Hindlimb muscle (tissue), 1 donor: ENCODE results near the gene LATS2. TPM values are rescaled to one million over a fixed set of nuclear protein-coding genes. Genes with fewer than 3 reads are reported as not detected.
"Not testable (repeated sequence)": the region's sequence is repeated elsewhere in the genome, so short reads cannot be mapped to it uniquely, and the experiment has no call there.

Experiments used
- DNase-seq: peaks from one replicate; pipeline ENCODE4 v3.0.0-alpha.2; 2013
- polyA plus RNA-seq: library from polyadenylated mRNA; unstranded; fragments of 120-200 nt; gene quantifications from one replicate; pipeline ENCODE4 v1.2.1, GENCODE V29; 2013; ENCODE audit not compliant: insufficient read length

The LATS2 gene
- polyA plus RNA-seq, 1 donor: 18.1 TPM

DNA sequence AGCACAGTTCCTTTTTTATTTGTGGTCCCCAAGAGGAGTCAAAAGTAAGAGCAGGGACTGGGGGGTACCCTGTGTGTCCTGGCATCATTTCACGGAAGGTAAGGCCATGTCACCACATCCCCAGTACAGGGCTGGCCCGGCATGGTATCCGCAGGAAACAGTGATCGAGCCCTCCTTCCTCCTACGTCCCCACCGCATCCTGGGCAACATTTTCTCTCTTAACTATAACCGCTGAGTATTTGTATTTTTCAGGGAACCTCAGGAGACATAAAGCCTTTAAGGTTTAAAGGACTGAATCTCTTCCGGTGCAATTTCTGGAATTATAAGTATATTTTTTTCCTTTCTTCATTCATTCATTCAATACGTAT lies 13.6 kb upstream of the LATS2 start:
- DNase-seq: peak; percentile 24

DNA sequence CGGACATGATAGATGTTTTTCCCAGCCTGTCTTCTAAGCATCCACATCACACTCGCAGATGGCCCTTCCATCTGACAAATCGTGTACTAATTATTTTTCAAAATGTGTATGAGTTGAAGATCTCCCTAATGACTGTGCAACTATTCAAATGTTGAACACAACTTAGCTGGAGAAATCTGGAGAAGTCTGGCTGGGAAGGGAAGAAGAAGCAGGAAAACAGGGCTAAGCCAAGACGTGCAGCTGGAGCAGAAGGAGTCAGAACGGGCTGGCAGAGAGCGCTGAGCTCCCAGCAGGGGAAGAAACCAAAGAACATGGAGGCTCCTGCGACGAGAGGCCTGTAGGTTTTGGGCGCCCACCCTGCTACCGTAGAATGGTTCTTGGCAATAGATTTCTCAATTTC lies 13.2 kb upstream of the LATS2 start:
- DNase-seq: peak; percentile 81

DNA sequence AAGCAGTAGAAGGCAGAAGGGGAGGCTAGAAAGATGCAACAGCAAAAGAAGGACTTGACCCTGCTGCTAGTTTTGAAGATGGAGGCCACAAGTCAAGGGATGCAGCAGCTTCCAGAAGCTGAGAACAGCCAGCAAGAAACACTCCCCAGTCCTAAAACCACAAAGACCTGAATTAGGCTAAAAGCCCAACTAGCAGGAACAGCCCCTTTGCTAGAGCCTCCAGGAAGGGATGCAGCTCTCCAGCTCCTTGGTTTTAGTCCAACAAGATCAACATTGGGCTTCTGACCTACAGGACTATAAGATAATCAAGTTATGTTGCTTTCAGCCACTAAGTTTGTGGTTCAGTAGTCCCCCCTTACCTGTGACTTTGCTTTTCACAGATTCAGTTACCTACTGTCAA lies 10.5 kb upstream of the LATS2 start:
- DNase-seq: no peak

DNA sequence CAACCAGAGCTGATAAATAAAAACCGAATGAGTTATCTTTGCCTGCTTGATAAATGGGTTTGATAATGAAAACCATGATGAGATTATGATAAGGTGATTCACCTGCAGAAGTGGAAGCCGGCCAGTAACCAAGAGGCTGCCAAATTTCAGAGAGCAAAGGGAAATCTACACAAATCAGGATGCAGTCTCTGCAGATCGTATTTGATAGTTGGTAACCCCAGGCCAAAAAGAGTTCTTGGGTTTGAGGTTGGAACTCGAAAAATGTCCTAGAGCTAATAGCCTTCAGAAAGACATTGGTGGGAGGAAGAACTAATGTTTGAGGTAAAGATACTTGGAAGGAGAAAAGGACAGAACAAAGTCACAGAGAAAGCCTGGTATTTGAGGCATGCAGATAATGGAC lies 9.6 kb upstream of the LATS2 start:
- DNase-seq: no peak

DNA sequence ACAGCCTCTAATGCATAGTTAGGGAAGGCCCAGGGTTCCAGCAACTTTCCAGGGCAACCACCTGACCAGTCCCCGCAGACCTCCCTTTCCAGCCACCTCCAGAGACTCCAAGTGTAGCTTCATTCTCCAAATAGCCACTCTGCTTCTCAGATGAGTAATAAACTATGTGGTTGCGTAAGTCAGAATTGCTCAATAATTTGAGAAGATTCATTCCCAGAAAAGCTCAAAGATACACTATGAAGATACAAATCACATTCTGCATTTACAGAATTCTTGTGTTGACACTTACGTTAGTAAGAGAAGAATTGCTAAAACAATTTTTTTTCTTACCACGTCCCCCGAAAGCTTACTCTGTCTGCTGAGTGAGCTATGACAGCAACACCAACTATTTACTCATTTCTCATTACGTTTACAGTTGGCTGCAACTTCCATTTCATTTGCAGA lies 8.2 kb upstream of the LATS2 start:
- DNase-seq: peak; percentile 54

DNA sequence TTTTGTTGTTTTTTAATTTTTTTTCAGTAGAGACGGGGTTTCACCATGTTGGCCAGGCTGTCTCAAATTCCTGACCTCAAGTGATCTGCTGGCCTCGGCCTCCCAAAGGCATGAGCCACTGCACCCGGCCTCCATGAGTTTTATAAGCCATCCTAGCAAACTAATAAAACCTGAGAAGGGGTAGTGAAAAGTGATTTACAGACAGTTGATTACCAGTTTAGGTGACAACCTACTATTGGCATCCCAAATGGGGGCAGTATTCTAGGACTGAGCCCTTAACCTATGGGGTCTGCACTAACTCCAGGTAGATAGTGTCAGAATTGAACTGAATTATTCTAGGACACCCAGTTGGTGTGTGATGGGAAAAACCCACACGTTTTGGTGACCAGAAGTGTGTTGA lies 6.5 kb upstream of the LATS2 start:
- DNase-seq: no peak

DNA sequence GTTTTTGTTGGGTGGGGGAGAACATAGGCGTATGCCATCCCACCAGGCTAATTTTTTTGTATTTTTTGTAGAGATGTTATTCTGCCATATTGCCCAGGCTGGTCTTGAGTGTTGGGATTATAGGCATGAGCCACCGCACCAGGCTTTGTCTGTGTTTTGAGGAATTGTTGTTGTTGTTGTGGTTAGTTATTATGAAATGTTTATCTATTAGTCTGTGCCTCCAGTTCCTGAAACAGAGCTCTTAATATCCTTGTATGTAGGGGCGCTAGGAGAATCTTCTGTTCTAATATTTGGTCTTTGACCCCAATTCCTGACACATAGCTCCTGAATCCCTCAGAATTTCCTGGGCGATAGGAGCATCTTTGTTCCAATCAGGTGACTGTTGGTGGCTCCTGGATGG lies 5.6 kb upstream of the LATS2 start:
- DNase-seq: no peak

DNA sequence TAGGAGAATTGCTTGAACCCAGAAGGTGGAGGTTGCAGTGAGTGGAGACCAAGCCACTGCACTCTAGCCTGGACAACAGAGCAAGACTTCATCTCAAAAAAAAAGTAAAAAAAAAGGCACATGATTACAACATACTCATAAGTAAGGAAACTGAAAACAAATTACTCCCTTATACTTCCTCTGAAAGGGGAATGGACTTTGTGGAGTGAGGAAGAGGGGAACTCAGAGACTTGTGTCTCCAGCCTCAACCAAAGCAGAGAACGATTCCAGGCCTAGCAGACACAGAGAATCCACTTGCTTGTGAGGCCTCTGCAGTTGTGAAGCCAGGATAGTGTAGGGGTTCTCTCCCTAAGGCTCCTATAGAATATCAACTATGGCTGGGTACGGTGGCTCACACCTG lies 4.3 kb upstream of the LATS2 start:
- DNase-seq: no peak

DNA sequence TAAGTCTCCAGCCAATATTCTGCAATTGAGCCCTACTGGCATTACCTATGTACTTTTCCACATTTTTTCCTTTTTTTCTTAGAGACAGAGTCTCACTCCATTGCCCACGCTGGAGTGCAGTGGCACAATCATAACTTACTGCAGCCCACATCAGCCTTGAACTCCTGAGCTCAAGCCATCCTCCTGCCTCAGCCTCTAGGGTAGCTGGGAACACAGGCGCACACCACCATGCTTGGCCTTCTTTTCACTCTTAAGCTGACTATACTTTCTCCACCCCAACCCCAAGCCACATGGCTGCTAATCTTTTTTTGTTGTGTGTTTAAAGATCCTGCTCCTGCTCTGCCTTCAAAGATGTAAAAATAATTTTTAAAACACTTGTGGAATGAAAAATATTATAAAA lies 1.6 kb upstream of the LATS2 start:
- DNase-seq: no peak

DNA sequence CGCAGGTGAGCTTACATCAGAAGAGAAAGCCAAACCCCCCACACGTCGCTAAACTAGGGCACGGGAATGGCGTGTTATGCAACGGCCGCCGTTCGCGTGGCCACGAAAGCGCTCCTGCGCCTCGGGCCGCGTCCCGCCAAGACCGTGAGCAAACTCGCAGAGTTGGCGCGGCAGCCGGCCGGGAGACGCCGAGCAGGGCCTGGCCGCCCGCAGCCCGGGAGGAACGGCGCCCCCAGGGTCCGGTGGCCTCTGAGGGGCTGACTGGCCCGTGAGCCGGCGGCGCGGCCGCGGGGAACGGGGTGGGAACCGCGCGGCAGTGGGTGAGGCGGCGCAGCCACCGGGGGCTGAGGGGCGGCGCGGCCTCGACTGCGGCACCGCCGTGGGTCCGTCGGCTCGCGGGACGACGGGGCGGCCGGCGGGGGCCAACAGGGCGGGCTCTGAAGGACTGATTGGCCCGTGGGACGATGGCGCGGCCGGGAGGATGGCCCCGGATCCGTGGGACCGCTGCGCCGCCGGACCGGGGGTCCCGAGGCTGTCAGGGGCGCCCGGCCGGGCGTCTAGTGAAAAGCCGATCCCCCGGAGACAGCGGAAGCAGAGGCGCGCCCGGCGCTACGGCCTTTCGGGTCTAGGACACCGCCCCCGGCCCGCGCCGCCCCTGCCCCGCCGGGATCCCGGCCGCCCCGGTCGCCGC lies 903 bp downstream of the LATS2 start:
- peak; percentile 54 for DNase-seq

DNA sequence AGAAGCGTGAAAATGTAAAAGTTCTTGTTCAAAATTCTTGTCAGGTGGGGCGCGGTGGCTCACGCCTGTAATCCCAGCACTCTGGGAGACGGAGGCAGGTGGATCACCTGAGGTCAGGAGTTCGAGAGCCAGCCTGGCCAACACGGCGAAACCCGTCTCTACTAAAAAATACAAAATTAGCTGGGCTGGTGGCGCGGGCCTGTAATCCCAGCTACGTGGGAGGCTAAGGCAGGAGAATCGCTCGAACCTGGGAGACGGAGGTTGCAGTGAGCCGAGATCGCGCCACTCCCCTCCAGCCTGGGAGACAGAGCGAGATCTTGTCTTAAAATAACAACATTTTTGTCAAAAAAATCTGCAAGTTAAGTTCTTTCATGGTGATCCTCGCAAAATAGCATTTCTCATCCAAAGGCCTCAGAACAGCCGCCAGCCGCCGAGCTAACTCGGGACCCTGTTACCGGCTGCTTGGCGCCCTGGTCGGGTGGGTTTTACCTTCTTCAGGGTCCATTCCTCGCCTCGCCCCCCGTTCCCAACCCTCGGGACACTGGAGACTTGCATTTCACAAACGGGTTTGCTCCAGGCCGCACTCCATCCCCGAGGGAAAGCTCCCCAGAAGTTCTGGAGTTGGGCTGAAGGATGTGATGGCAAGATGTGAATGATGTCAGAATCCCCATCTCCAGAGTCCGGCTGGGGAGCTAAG lies 1.6 kb downstream of the LATS2 start:
- DNase-seq: no peak

DNA sequence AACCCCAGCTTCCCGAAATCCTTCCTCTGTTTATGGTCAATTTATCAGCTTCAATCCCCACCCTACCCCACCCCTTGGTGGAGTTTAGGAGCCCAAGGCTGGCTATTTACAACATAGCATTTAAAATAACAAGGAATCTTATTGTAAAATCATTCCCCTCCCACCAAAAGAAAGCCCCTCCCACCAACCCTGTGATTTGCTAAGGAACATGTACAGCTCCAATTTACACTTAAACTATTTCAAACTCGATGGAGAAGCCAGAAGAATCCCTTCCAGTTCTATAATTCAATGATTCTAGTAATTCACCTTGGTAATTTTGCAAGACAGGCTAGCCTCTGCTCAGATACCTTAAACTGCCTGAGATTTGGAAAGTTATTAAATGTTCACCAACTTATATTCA lies 3.0 kb downstream of the LATS2 start:
- DNase-seq: peak; percentile 29

DNA sequence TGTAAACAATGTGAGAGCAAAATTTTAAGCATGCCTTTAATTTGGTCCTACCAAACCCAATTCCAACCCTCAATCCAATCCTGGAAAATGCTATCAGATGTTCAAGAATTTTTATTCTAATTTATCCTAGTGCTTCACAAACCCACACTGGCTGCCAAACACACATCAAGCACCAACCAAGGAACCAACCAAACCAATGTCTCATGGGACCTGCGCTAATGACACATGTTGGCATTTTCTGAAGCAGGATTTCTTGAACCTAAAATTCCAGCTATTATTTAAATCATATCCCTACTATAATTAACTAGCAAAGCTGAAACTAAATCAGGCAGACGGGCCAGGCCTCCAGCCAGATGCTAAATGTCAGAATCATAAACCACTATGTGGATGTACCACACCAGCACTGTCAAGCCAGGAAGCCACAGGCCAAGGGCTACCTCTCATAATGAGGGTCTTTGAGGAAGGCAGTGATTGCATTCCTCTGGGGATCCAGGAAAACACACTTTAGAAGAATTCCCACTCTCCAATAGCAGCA lies 5.8 kb downstream of the LATS2 start:
- no peak for DNase-seq

DNA sequence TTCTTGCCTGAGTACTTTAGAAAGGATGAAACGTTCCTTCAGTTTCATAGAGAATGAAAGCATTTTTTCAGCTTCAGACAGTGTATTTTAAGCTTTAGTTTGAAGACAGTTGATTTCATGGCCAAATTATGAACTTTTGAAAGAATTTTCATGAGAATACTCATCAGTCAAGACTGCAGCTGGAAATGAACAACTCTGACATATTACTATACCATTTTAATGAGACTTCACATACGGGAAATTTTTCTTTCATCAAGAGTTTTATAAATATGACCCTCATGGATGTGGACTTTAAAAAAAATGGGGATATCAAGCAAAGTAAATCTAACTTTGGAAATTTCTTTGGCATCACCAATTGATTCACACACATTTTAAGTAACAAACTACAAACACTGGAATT lies 6.4 kb downstream of the LATS2 start:
- no peak for DNase-seq

DNA sequence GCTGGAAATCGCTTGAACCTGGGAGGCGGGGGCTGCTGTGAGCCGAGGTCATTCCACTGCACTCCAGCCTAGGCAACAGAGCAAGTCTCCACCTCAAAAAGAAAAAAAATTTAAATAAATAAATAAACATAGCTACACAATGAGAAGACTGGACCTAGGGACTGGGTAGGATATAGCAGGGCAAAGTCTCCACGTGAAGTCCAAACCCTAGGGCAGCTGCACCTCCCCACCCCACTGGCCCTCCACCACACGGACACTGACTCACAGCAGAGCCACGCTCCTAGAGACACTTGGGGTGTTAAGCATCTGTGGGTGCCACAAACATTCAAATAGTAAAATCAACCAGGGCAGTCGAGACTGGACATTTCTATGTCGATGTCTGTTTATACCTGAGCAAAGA lies 7.1 kb downstream of the LATS2 start:
- DNase-seq: no peak

DNA sequence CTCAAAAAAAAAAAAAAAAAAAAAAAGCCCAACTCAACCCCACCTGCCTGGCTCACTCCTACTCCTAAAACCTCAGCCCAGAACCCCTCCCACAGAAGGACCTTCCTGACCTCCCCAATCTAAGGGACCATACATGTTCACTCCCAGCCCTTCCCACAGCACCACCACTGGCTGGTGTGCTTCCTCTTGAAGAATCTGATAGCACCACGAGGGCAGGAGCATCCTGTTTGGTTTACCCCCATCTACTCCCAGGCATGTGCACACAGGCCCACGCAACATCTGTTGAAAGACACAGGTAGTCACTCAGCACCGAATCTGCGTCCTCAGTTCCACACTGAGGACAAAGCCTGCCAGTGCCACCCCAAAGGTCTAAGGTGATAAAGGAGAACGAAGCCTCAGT lies 8.2 kb downstream of the LATS2 start:
- no peak for DNase-seq

DNA sequence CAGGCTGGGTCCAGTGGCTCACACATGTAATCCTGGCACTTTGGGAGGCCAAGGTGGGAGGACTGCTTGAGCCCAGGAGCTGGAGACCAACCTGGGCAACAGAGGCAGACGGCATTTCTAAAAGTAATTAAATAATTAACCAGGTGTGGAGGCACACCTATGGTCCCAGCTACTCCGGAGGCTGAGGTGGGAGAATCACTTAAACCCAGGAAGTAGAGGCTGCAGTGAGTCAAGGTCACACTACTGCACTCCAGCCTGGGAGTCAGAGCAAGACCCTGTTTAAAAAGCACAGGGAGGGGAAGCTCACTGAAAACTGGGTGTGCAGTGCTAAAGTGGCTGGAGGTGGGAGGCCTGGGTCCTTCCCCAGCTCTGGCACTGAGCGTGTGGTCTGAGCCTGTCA lies 9.7 kb downstream of the LATS2 start:
- no peak for DNase-seq

DNA sequence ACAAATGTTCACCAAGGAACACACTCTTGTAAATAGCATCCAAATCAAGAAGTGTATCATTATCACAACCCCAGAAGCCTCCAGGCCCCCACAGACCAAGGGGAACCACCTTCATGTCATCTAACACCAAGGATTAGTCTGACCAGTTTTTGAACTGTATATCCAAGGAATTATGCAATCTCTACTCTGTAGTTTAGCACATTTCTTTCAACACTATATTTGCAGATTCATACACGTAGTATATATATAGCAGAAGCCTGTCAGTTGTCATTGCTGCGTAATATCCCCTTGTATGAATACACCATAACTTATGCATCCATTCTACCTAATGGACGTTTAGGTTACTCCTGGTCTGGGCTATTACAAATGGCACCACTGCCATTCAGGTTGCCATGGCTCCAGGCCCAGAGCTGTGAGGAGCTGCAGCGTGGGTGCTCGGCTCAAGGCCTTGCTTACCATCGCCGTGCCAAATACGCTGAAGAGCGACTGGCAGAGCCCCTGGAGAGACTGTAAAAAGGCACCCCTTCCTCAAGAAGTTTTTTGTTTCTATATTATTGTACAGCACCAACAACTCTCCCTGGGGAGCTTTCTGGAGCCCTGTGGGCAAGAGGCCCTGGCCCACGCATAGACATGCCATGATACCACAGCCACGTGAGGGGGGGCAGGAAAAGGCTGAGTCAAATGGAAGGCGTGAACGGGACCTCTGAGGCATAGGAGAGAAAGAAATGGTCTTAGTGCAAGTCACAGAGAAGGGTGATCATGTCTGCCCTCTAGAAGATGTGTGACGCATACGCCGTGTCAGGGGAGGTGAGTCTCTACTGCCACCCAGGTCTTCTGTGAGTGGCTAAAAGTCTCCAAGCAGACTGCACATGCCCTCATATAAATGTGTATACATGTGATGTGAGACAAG lies 10.8 kb downstream of the LATS2 start:
- DNase-seq: no peak

DNA sequence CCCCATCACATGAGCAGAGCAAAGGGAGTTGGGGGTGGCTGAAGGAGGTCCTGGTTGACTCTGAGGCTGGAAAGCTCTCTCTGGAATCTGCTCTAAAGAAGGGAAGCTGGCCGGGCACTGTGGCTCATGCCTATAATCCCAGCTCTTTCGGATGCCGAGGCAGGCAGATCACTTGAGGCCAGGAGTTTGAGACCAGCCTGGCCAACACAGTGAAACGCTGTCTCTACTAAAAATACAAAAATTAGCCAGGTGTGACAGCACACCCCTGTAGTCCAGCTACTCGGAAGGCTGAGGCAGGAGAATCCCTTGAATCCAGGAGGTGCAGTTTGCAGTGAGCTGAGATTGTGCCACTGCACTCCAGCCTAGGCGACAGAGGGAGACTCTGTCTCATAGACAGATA lies 11.7 kb downstream of the LATS2 start:
- not testable (repeated sequence) for DNase-seq

DNA sequence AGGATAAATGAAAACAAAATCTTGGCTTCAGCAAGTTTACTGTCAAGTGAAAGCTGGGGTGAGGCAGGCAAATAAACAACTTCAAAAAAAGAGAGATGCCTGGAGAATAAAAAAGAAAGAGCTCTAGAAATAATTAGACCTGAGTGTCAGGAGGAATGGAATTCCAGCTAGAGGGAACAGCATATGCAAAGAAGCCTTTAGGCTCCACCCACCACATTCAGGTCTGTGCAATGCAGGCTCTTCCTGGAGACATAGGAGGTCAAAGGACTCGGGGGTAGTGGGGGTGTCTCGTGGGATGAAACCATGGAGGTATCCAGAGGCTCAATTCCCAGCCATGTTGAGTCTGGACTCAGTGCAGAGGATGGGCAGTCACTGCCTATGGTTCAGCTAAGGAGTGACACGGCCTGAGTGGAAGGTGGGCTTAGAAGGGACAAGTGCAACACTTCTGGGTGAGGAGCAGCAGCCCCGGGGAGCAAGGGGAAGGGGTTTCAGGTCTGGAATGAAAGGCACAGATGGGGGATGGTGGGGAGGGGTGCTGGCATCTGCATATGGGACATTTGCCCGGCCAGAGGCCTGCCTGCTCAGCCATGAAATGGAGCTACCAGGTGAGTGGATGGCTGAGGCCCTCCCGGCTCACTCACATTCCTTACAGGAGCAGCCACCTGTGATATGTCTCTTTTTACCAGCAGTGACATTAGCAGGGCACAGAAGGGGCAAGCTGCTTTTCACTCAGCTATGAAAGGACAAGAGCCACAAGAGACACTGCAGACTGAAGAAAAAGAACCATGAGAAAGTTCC lies 12.3 kb downstream of the LATS2 start:
- no peak for DNase-seq

DNA sequence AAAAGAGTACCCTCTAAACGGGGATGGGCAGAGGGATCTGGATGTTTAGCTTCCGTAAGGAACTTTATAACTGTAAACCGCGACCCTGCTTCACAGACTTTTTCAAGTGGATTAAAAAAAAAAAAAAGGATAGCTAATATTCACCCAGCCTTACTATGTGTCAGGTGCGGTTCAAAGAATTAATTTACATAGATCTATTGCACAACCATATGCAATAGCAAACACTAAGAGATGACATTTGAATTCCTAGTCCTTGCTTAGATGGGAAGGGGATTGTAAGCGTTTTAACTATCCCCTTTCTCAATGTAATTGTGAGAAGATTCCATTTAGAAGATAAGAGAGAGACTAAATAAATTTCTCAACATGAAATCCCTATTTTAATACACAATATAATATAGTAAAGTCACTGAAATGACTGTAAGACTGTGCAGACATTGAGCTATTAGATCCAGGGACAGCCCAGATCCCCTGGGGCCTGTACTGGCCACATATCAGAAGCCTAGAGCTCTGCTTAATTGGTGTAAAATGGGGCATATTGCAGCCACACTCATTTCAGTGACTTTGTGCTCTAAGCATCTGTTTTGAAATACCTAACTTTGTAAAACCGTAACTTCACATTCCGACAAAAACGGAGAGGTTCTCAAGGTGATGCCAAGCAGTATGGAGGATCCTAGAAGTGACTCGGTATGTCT lies 13.6 kb downstream of the LATS2 start:
- DNase-seq: no peak

DNA sequence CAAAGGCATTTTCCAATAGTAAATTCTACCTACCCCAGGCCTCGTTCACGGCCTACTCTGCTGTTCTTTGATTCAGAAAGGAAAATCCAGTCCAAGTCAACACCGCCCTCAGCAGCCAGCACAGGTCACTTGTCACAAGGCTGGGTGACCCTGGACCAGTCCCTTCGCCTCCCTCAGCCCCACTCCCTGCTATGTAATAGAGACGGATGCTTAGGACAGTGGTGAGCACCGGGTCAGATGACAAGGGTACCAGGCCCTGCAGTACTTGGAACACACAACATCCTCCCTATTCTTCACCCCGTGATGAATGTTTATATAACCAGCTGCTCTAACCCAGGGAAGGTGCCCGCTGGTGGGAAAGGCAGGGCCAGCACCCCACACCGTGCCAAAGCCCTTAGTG lies 14.3 kb downstream of the LATS2 start:
- no peak for DNase-seq
